K562 (cell line): Measurements from ENCODE around the gene SLC7A5. TPM values are rescaled to one million over a fixed set of nuclear protein-coding genes. Genes with fewer than 3 reads are reported as not detected.
A peak's percentile ranks its signal among the peaks of the same experiment; 100 is the strongest.

ENCODE experiments used
- CBFB ChIP-seq: sonication (generic); formaldehyde crosslinking; IDR thresholded peaks from 2 replicates; pipeline ENCODE4 v1.4.0; 2020; ENCODE audit warnings: mild to moderate bottlenecking, missing genetic modification reagents
- FOXJ2 ChIP-seq: fragments of 200-800 bp; sonication (Bioruptor generic); IDR thresholded peaks from 2 replicates; pipeline ENCODE4 v1.6.1; 2016; ENCODE audit warnings: missing genetic modification characterization, missing compliant biosample characterization
- GTF2E2 ChIP-seq: fragments of 200-800 bp; sonication (Bioruptor generic); IDR thresholded peaks from 2 replicates; pipeline ENCODE4 v1.6.1; 2016; ENCODE audit warnings: missing genetic modification characterization, missing compliant biosample characterization
- HDAC1 ChIP-seq, 2 experiments: fragments of 450-650 bp; IDR thresholded peaks; 2 replicates each; pipeline ENCODE4 v1.6.1; 2016 to 2017; ENCODE audit warnings: inconsistent platforms in 1 of 2, mild to moderate bottlenecking in 1 of 2, moderate library complexity in 1 of 2
- KDM2B ChIP-seq: fragments of 250-450 bp; sonication (Bioruptor Pico); IDR thresholded peaks from 2 replicates; pipeline ENCODE4 v1.8.0; 2021; ENCODE audit warnings: mild to moderate bottlenecking, moderate library complexity
- L3MBTL2 ChIP-seq: fragments of 450-650 bp; IDR thresholded peaks from 2 replicates; pipeline ENCODE4 v1.6.1; 2016; ENCODE audit warnings: mild to moderate bottlenecking, moderate library complexity
- NELFE ChIP-seq: IDR thresholded peaks from 2 replicates; pipeline ENCODE4 v1.6.1; 2011; ENCODE audit warnings: mild to moderate bottlenecking; ENCODE audit not compliant: insufficient read depth, insufficient read length
- RBFOX2 ChIP-seq: fragments of 200-400 bp; formaldehyde crosslinking; IDR thresholded peaks from 2 replicates; pipeline ENCODE4 v1.6.1; 2017; ENCODE audit warnings: low read depth, mild to moderate bottlenecking, low read length, moderate library complexity
- SP1 ChIP-seq: sonication (generic); formaldehyde crosslinking; IDR thresholded peaks from 2 replicates; pipeline ENCODE4 v1.8.1; 2022; ENCODE audit warnings: mild to moderate bottlenecking, missing genetic modification reagents
- SRF ChIP-seq, 2 experiments: fragments of 250-450, 450-650 bp in 1 of 2; sonication (Bioruptor Pico) in 1 of 2; sonication (generic) in 1 of 2; formaldehyde crosslinking; IDR thresholded peaks; 2 replicates each; pipeline versions ENCODE4 v1.5.0 to v1.5.1; 2020 to 2022; ENCODE audit warnings: mild to moderate bottlenecking in 1 of 2, missing genetic modification reagents in 1 of 2
- SRSF9 ChIP-seq: fragments of 200-400 bp; formaldehyde crosslinking; IDR thresholded peaks from 2 replicates; pipeline ENCODE4 v1.6.1; 2017; ENCODE audit warnings: low read depth, low read length, borderline replicate concordance
- U2AF2 ChIP-seq: fragments of 200-400 bp; formaldehyde crosslinking; optimal IDR thresholded peaks from 2 replicates; pipeline ENCODE3; 2017; ENCODE audit warnings: low read depth, mild to moderate bottlenecking, low read length
- ZBED1 ChIP-seq: IDR thresholded peaks from 2 replicates; pipeline ENCODE4 v1.6.1; 2014
- ZEB2 ChIP-seq: fragments of 450-650 bp; IDR thresholded peaks from 2 replicates; pipeline ENCODE4 v1.6.1; 2016
- ZNF311 ChIP-seq: fragments of 250-450 bp; sonication (Bioruptor Pico); IDR thresholded peaks from 2 replicates; pipeline ENCODE4 v1.4.0; 2020; ENCODE audit warnings: mild to moderate bottlenecking, moderate library complexity
- ZNF354B ChIP-seq: fragments of 250-450 bp; sonication (Bioruptor Pico); IDR thresholded peaks from 2 replicates; pipeline ENCODE4 v1.4.0; 2020
- ZNF668 ChIP-seq: fragments of 250-450 bp; sonication (Bioruptor Pico); IDR thresholded peaks from 2 replicates; pipeline ENCODE4 v1.8.0; 2022; ENCODE audit warnings: mild to moderate bottlenecking, inconsistent platforms
- ZNF77 ChIP-seq: fragments of 250-450 bp; sonication (Bioruptor Pico); IDR thresholded peaks from 2 replicates; pipeline ENCODE4 v1.5.0; 2020
- ZNF780A ChIP-seq: fragments of 250-450 bp; sonication (Bioruptor Pico); IDR thresholded peaks from 2 replicates; pipeline ENCODE4 v1.5.0; 2021; ENCODE audit warnings: mild to moderate bottlenecking
- polyA plus RNA-seq, 8 experiments: library from polyadenylated mRNA; depleted of rRNA in 4 of 8; stranded (reverse) in 5 of 8; unstranded in 3 of 8; fragments of >200 nt; fragmentation: Nextera tagmentation in 2 of 8; fragmentation: Illumina TruSeq in 1 of 8; extraction: Ambion mirVana in 2 of 8; extraction: Trizol in 1 of 8; gene quantifications; 2 replicates each; pipeline versions ENCODE4 v1.2.1 to v1.2.3, GENCODE V29; 2011 to 2014; ENCODE audit warnings: inconsistent platforms in 1 of 8, missing spikeins in 1 of 8
- total RNA-seq, 7 experiments: library from RNA; depleted of rRNA in 6 of 7; stranded (reverse); fragments of >200 nt in 6 of 7; fragmentation: Illumina TruSeq in 2 of 7; extraction: Trizol in 2 of 7; gene quantifications; 2 replicates each; pipeline versions ENCODE4 v1.2.1 to v1.2.3, GENCODE V29; 2011 to 2021; ENCODE audit warnings: low replicate concordance in 1 of 7
- TF ChIP-seq, protein P1 (sequence below): fragments of 450-650 bp; IDR thresholded peaks from 2 replicates; pipeline ENCODE4 v1.6.1; 2016; ENCODE audit warnings: mild to moderate bottlenecking, moderate library complexity

Gene SLC7A5
- total and polyA plus RNA-seq, 9 of the 15 experiments (the other 6 are each of a cell fraction or from before 2014, with no cell fraction given): 1.9 to 220 (median 18.6) TPM

DNA sequence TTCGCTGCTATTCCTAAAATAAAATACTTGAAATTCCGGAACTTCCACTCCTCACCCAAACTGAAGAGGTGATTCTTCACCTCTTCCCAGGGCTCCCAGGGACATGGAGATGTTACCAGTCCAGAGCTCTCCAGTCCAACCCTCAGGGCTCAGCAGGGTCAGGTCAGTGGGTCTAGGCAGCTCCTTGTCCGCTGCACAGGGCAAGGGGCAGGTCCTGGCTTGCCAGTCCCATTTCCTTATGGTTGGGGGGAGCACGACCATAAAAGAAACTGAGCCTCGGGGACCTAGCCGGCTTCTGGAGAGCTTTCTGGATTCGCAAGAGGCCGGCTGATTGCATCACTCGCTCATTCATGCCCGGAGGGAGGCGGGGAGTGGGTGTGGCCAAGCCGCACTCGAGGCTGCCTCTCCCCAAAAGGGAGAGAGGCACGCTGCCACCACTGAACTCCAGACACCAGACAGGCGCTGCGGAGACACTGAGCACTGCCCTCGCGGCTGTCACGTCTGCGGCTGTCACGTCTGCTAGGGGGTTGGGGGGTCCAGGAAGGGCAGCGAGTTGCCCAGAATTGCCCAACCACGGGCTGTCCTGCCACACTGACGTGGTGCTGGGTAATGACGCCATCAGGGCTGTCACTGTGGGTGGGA lies 15.8 kb downstream of the SLC7A5 start (continued):
- TF ChIP-seq ZNF354B (peak; percentile 11; the same call in 1 of the 2 replicates), GTF2E2 (tag) (peak; percentile 76; the same call in 1 of the 2 replicates), FOXJ2 (peak; percentile 16), NELFE (no peak), RBFOX2 (peak; percentile 89), SRF (CRISPR knock-in tag; IDR thresholded peaks at IDR 0.05) (peak in 1 of 2 experiments; percentile 82; a peak in 2 of 4 replicates), HDAC1 (IDR thresholded peaks at IDR 0.05) (0 out of 4 replicates have a peak, but pooled peaks of 1 of the 2 experiments have one; percentile 34), L3MBTL2 (peak; percentile 79), ZNF311 (CRISPR knock-in tag) (peak; percentile 89), U2AF2 (no peak), CBFB (no peak), KDM2B (CRISPR knock-in tag) (no peak), ZNF77 (CRISPR knock-in tag) (no peak), ZBED1 (no peak), ZNF668 (CRISPR knock-in tag) (peak; percentile 63; the same call in 1 of the 2 replicates), ZEB2 (no peak), ZNF780A (no peak), SRSF9 (no peak), SP1 (CRISPR knock-in tag) (no peak)
- TF ChIP-seq, protein P1, sequence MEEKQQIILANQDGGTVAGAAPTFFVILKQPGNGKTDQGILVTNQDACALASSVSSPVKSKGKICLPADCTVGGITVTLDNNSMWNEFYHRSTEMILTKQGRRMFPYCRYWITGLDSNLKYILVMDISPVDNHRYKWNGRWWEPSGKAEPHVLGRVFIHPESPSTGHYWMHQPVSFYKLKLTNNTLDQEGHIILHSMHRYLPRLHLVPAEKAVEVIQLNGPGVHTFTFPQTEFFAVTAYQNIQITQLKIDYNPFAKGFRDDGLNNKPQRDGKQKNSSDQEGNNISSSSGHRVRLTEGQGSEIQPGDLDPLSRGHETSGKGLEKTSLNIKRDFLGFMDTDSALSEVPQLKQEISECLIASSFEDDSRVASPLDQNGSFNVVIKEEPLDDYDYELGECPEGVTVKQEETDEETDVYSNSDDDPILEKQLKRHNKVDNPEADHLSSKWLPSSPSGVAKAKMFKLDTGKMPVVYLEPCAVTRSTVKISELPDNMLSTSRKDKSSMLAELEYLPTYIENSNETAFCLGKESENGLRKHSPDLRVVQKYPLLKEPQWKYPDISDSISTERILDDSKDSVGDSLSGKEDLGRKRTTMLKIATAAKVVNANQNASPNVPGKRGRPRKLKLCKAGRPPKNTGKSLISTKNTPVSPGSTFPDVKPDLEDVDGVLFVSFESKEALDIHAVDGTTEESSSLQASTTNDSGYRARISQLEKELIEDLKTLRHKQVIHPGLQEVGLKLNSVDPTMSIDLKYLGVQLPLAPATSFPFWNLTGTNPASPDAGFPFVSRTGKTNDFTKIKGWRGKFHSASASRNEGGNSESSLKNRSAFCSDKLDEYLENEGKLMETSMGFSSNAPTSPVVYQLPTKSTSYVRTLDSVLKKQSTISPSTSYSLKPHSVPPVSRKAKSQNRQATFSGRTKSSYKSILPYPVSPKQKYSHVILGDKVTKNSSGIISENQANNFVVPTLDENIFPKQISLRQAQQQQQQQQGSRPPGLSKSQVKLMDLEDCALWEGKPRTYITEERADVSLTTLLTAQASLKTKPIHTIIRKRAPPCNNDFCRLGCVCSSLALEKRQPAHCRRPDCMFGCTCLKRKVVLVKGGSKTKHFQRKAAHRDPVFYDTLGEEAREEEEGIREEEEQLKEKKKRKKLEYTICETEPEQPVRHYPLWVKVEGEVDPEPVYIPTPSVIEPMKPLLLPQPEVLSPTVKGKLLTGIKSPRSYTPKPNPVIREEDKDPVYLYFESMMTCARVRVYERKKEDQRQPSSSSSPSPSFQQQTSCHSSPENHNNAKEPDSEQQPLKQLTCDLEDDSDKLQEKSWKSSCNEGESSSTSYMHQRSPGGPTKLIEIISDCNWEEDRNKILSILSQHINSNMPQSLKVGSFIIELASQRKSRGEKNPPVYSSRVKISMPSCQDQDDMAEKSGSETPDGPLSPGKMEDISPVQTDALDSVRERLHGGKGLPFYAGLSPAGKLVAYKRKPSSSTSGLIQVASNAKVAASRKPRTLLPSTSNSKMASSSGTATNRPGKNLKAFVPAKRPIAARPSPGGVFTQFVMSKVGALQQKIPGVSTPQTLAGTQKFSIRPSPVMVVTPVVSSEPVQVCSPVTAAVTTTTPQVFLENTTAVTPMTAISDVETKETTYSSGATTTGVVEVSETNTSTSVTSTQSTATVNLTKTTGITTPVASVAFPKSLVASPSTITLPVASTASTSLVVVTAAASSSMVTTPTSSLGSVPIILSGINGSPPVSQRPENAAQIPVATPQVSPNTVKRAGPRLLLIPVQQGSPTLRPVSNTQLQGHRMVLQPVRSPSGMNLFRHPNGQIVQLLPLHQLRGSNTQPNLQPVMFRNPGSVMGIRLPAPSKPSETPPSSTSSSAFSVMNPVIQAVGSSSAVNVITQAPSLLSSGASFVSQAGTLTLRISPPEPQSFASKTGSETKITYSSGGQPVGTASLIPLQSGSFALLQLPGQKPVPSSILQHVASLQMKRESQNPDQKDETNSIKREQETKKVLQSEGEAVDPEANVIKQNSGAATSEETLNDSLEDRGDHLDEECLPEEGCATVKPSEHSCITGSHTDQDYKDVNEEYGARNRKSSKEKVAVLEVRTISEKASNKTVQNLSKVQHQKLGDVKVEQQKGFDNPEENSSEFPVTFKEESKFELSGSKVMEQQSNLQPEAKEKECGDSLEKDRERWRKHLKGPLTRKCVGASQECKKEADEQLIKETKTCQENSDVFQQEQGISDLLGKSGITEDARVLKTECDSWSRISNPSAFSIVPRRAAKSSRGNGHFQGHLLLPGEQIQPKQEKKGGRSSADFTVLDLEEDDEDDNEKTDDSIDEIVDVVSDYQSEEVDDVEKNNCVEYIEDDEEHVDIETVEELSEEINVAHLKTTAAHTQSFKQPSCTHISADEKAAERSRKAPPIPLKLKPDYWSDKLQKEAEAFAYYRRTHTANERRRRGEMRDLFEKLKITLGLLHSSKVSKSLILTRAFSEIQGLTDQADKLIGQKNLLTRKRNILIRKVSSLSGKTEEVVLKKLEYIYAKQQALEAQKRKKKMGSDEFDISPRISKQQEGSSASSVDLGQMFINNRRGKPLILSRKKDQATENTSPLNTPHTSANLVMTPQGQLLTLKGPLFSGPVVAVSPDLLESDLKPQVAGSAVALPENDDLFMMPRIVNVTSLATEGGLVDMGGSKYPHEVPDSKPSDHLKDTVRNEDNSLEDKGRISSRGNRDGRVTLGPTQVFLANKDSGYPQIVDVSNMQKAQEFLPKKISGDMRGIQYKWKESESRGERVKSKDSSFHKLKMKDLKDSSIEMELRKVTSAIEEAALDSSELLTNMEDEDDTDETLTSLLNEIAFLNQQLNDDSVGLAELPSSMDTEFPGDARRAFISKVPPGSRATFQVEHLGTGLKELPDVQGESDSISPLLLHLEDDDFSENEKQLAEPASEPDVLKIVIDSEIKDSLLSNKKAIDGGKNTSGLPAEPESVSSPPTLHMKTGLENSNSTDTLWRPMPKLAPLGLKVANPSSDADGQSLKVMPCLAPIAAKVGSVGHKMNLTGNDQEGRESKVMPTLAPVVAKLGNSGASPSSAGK: peak; percentile 65; the same call in 1 of the 2 replicates
